ENCODE data around the gene EEF2KMT.
A peak's percentile ranks its signal among the peaks of the same experiment; 100 is the strongest.
"Not testable (repeated sequence)": the region's sequence is repeated elsewhere in the genome, so short reads cannot be mapped to it uniquely, and the experiment has no call there.

The EEF2KMT gene

GRCh38 chr16:5097470-5098220, at the start of gene EEF2KMT:
EEF2KMT (minus strand) TSS chr16:5097795; CDS start chr16:5097739, 56 bp downstream.
- peak; percentile 80 for DNase-seq (ENCODE audit: low read depth in 1 of 2, low spot score in 1 of 2)

GRCh38 chr16:5144621-5144956, 47.0 kb upstream of the EEF2KMT start:
- not testable (repeated sequence) for DNase-seq (ENCODE audit: low read depth in 1 of 2, low spot score in 1 of 2)

GRCh38 chr16:5143761-5144620, 46.4 kb upstream of the EEF2KMT start:
- DNase-seq (ENCODE audit: low read depth in 1 of 2, low spot score in 1 of 2), result no peak

GRCh38 chr16:5140151-5140550, 42.6 kb upstream of the EEF2KMT start:
- not testable (repeated sequence) for DNase-seq (ENCODE audit: low read depth in 1 of 2, low spot score in 1 of 2)

- DNase-seq (ENCODE audit: low read depth in 1 of 2, low spot score in 1 of 2), result not testable (repeated sequence)
Observed at GRCh38 chr16:5134739-5135452, 37.3 kb upstream of the EEF2KMT start.

- DNase-seq (ENCODE audit: low read depth in 1 of 2, low spot score in 1 of 2), result not testable (repeated sequence)
Observed at GRCh38 chr16:5132915-5133600, 35.5 kb upstream of the EEF2KMT start.

- not testable (repeated sequence) for DNase-seq (ENCODE audit: low read depth in 1 of 2, low spot score in 1 of 2)
Observed at GRCh38 chr16:5131467-5132004, 33.9 kb upstream of the EEF2KMT start.

GRCh38 chr16:5117300-5118087, 19.9 kb upstream of the EEF2KMT start:
- DNase-seq (ENCODE audit: low read depth in 1 of 2, low spot score in 1 of 2), result peak in 1 of 2 donors; percentile 13

- not testable (repeated sequence) for DNase-seq (ENCODE audit: low read depth in 1 of 2, low spot score in 1 of 2)
Observed at GRCh38 chr16:5116780-5117295, 19.2 kb upstream of the EEF2KMT start.

GRCh38 chr16:5110933-5111332, 13.3 kb upstream of the EEF2KMT start:
- not testable (repeated sequence) for DNase-seq (ENCODE audit: low read depth in 1 of 2, low spot score in 1 of 2)

GRCh38 chr16:5108505-5109158, 11.0 kb upstream of the EEF2KMT start:
- no peak for DNase-seq (ENCODE audit: low read depth in 1 of 2, low spot score in 1 of 2)

GRCh38 chr16:5105039-5105438, 7.4 kb upstream of the EEF2KMT start:
- not testable (repeated sequence) for DNase-seq (ENCODE audit: low read depth in 1 of 2, low spot score in 1 of 2)

GRCh38 chr16:5103296-5104032, 5.9 kb upstream of the EEF2KMT start:
- not testable (repeated sequence) for DNase-seq (ENCODE audit: low read depth in 1 of 2, low spot score in 1 of 2)

- not testable (repeated sequence) for DNase-seq (ENCODE audit: low read depth in 1 of 2, low spot score in 1 of 2)
Observed at GRCh38 chr16:5099174-5099573, 1.6 kb upstream of the EEF2KMT start.

GRCh38 chr16:5098221-5099159, 895 bp upstream of the EEF2KMT start:
- peak; percentile 92 to 96 for DNase-seq (ENCODE audit: low read depth in 1 of 2, low spot score in 1 of 2)

GRCh38 chr16:5097061-5097469, 530 bp downstream of the EEF2KMT start:
- DNase-seq (ENCODE audit: low read depth in 1 of 2, low spot score in 1 of 2), result peak in 1 of 2 donors; percentile 22

GRCh38 chr16:5096437-5097060, 1.0 kb downstream of the EEF2KMT start:
- not testable (repeated sequence) for DNase-seq (ENCODE audit: low read depth in 1 of 2, low spot score in 1 of 2)

Measured in activated T-helper 1 cell treated with anti-CD3 and anti-CD28 coated beads, Interleukin-2, amount 50 U/mL, for 16 hours (primary cell).